ENCODE data around the gene ITPR2.

The ITPR2 gene

GRCh38 chr12:26493656-26494055 lies 339.3 kb downstream of the ITPR2 start:
- no peak for TF ChIP-seq FOXM1 (IDR thresholded peaks at IDR 0.05; ENCODE audit: borderline replicate concordance)
- no peak for TF ChIP-seq FOXK2 (IDR thresholded peaks at IDR 0.05)
- no peak for TF ChIP-seq ZNF384 (IDR thresholded peaks at IDR 0.05)
- no peak for TF ChIP-seq SUZ12 (IDR thresholded peaks at IDR 0.05)
- TF ChIP-seq BHLHE40 (IDR thresholded peaks at IDR 0.05; ENCODE audit: borderline replicate concordance), result no peak
- no peak for TF ChIP-seq HDGF (IDR thresholded peaks at IDR 0.05; ENCODE audit: borderline replicate concordance)
- no peak for TF ChIP-seq SP1 (IDR thresholded peaks at IDR 0.05)
- no peak for TF ChIP-seq TARDBP (IDR thresholded peaks at IDR 0.05)
- TF ChIP-seq ELF4 (IDR thresholded peaks at IDR 0.05), result no peak
- TF ChIP-seq L3MBTL2 (conservative IDR thresholded peaks at IDR 0.05), result no peak
- no peak for TF ChIP-seq FOXA1 (IDR thresholded peaks at IDR 0.05)
- TF ChIP-seq ARNT (IDR thresholded peaks at IDR 0.05), result no peak
- no peak for TF ChIP-seq NFRKB (IDR thresholded peaks at IDR 0.05)
- TF ChIP-seq LEF1 (IDR thresholded peaks at IDR 0.05; ENCODE audit: borderline replicate concordance), result no peak
- no peak for TF ChIP-seq CTBP1 (IDR thresholded peaks at IDR 0.05; ENCODE audit: borderline replicate concordance)
- TF ChIP-seq PKNOX1 (IDR thresholded peaks at IDR 0.05), result no peak
- DNase-seq (ENCODE audit: extremely low spot score), result no peak
- ChIA-PET POLR2A (no interaction called here), CTCF (no interaction called here)

- no peak for DNase-seq (ENCODE audit: extremely low spot score)
- no peak for TF ChIP-seq NFRKB (IDR thresholded peaks at IDR 0.05)
- no peak for TF ChIP-seq TARDBP (IDR thresholded peaks at IDR 0.05)
- TF ChIP-seq SUZ12 (IDR thresholded peaks at IDR 0.05), result no peak
- TF ChIP-seq FOXM1 (IDR thresholded peaks at IDR 0.05; ENCODE audit: borderline replicate concordance), result no peak
- TF ChIP-seq SP1 (IDR thresholded peaks at IDR 0.05), result no peak
- TF ChIP-seq FOXA1 (IDR thresholded peaks at IDR 0.05), result no peak
- no peak for TF ChIP-seq FOXK2 (IDR thresholded peaks at IDR 0.05)
- no peak for TF ChIP-seq L3MBTL2 (conservative IDR thresholded peaks at IDR 0.05)
- no peak for TF ChIP-seq PKNOX1 (IDR thresholded peaks at IDR 0.05)
- CTCF ChIA-PET, result interaction anchor here (0.6 kb wide), 1 partner anchor 71 kb away, joined by 4 read pairs; no protein-coding TSS in a partner anchor
- POLR2A ChIA-PET, result no interaction called here
These were observed 340.6 kb downstream of the ITPR2 start for GRCh38 chr12:26492406-26492805.

GRCh38 chr12:26489908-26490307 lies 343.1 kb downstream of the ITPR2 start:
- TF ChIP-seq SUZ12 (IDR thresholded peaks at IDR 0.05) (no peak), ELF4 (IDR thresholded peaks at IDR 0.05) (no peak), NFRKB (IDR thresholded peaks at IDR 0.05) (no peak), PKNOX1 (IDR thresholded peaks at IDR 0.05) (no peak), LEF1 (IDR thresholded peaks at IDR 0.05; ENCODE audit: borderline replicate concordance) (no peak), CTBP1 (IDR thresholded peaks at IDR 0.05; ENCODE audit: borderline replicate concordance) (no peak)
- ChIA-PET CTCF (no interaction called here), POLR2A (no interaction called here)
- DNase-seq (ENCODE audit: extremely low spot score), result no peak

GRCh38 chr12:26488351-26488750 lies 344.6 kb downstream of the ITPR2 start:
- TF ChIP-seq ARNT (IDR thresholded peaks at IDR 0.05) (no peak), L3MBTL2 (conservative IDR thresholded peaks at IDR 0.05) (no peak), SUZ12 (IDR thresholded peaks at IDR 0.05) (no peak), BHLHE40 (IDR thresholded peaks at IDR 0.05; ENCODE audit: borderline replicate concordance) (no peak), CTBP1 (IDR thresholded peaks at IDR 0.05; ENCODE audit: borderline replicate concordance) (no peak), NFRKB (IDR thresholded peaks at IDR 0.05) (no peak), HDGF (IDR thresholded peaks at IDR 0.05; ENCODE audit: borderline replicate concordance) (no peak), ZNF384 (IDR thresholded peaks at IDR 0.05) (no peak), PKNOX1 (IDR thresholded peaks at IDR 0.05) (no peak), FOXM1 (IDR thresholded peaks at IDR 0.05; ENCODE audit: borderline replicate concordance) (no peak), FOXA1 (IDR thresholded peaks at IDR 0.05) (no peak), LEF1 (IDR thresholded peaks at IDR 0.05; ENCODE audit: borderline replicate concordance) (no peak), ELF4 (IDR thresholded peaks at IDR 0.05) (no peak), FOXK2 (IDR thresholded peaks at IDR 0.05) (no peak)
- no peak for DNase-seq (ENCODE audit: extremely low spot score)
- CTCF ChIA-PET, result no interaction called here
- POLR2A ChIA-PET, result no interaction called here

- ChIA-PET POLR2A (no interaction called here), CTCF (no interaction called here)
- TF ChIP-seq ZNF384 (IDR thresholded peaks at IDR 0.05) (no peak), L3MBTL2 (conservative IDR thresholded peaks at IDR 0.05) (no peak), CTBP1 (IDR thresholded peaks at IDR 0.05; ENCODE audit: borderline replicate concordance) (no peak), FOXA1 (IDR thresholded peaks at IDR 0.05) (no peak), HDGF (IDR thresholded peaks at IDR 0.05; ENCODE audit: borderline replicate concordance) (no peak), PKNOX1 (IDR thresholded peaks at IDR 0.05) (no peak), ELF4 (IDR thresholded peaks at IDR 0.05) (no peak), FOXM1 (IDR thresholded peaks at IDR 0.05; ENCODE audit: borderline replicate concordance) (no peak), SUZ12 (IDR thresholded peaks at IDR 0.05) (no peak), BHLHE40 (IDR thresholded peaks at IDR 0.05; ENCODE audit: borderline replicate concordance) (no peak), TARDBP (IDR thresholded peaks at IDR 0.05) (no peak), LEF1 (IDR thresholded peaks at IDR 0.05; ENCODE audit: borderline replicate concordance) (no peak), ARNT (IDR thresholded peaks at IDR 0.05) (no peak), SP1 (IDR thresholded peaks at IDR 0.05) (no peak), NFRKB (IDR thresholded peaks at IDR 0.05) (no peak), FOXK2 (IDR thresholded peaks at IDR 0.05) (no peak)
- no peak for DNase-seq (ENCODE audit: extremely low spot score)
These were observed 359.7 kb downstream of the ITPR2 start for GRCh38 chr12:26473291-26473690.
